Fibroblast of pulmonary artery (primary cell): Measurements from ENCODE around the gene FAM228A.

Source experiments
- DNase-seq: peaks from one replicate; pipeline ENCODE4 v3.0.0-alpha.2; 2010; ENCODE audit warnings: low read depth
- H3K4me3 ChIP-seq: replicated peaks from 2 replicates; pipeline ENCODE4 v1.5.1; 2011; ENCODE audit warnings: low read depth, mild to moderate bottlenecking, control low read depth, low read length, moderate library complexity
- CTCF ChIP-seq: IDR thresholded peaks from 2 replicates; pipeline ENCODE4 v1.5.1; 2011; ENCODE audit warnings: mild to moderate bottlenecking, control low read depth, low read length, inconsistent platforms; ENCODE audit errors: missing control alignments

The FAM228A gene

DNA sequence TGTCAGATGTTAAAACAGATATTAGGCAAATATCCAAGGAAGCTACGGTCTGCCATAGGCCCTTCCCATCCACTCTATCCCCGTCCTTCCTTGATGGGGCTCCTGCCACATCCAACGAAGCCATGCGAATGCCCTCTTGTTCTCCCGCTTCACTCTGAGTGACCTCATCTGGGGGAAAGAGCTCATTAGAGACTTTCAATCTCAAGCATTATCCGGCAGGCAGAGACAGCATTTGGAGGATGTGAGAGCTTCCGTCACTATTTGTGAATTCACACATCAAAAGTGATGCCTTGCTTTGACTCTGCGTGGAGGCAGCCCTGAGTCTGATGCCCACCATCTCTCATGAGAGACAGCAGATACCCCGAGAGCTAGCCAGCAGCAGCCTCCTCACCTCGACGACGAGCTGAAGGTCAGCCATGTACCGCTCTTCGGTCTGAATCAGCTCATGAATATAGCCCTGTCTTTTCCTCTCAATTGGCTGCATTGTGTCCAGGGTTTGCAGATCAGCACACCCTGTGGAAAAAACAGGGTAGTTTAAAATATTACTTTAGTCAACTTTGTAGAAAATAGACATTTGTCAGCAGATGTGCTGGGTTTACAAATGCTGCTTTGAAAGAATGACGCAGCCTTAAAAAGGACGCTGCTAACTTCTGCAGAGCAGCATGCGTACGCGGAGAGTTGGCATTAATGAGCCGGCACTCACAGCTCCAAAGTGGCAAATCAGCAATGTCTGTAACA, 45.9 kb downstream of the FAM228A start:
- no peak for TF ChIP-seq CTCF
- no peak for DNase-seq
- H3K4me3 ChIP-seq: no peak overlapping the region

- no peak for DNase-seq
- TF ChIP-seq CTCF: no peak
- H3K4me3 ChIP-seq: no peak overlapping the region
Observed at GRCh38 chr2:24221343-24222050, 46.6 kb downstream of the FAM228A start.

- no peak for DNase-seq
- H3K4me3 ChIP-seq: no peak overlapping the region
- no peak for TF ChIP-seq CTCF
Observed at GRCh38 chr2:24222946-24223345, 48.1 kb downstream of the FAM228A start.

DNA sequence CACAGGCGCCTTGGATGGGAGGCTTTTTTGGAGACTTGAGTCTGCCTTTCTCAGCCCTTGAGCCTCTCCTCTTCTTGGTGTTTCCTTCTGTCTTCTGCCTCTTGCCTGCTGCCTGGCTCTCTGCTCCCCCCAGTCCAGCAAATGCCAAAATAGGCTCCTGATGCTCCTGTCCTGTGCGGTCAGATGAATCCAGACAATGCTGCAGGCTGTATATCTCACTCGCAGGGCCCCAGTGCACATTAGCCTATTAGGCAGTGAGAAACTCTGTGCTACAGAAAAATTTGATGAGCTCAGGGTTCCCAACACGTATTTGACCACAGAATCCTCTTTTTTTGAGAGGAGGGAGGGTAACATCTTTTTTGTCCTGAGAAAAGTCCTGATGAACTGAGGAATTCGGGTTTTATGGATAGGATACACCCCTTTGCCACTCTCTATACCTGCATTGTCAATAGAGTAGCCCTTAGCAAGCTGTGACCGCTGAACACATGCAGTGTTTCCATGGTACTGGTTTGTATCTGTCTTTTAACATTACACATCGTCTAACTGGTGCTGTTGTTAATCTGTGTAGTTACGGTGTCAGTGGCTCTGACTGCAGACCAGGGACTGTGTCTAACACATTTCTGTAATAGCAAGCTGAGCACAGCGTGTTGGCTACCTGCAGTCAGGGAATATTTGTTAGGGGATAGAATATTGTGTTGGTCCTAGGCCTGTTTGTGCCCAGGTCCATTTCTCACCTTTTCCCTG, 50.8 kb downstream of the FAM228A start:
- TF ChIP-seq CTCF: no peak
- no peak overlapping the region for H3K4me3 ChIP-seq
- DNase-seq: no peak

DNA sequence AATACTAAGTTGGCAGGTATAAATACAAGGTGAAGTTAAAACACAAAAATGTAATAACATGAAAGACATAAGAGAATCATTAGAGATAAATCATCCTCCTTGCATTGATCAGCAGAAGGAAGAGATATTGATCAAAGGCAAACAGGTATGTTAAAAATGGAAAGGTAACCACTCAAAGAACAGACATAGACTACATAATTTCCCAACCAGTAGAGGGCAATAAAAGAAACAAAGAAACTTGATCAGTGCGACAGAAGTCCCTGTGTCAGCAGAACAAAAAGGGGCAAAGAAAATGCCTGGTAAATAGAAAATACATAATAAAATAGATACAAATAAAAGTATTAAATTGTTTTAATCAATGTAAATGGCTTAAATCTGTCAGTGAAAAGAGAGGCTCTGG, 53.6 kb downstream of the FAM228A start:
- DNase-seq: peak; percentile 39
- no peak overlapping the region for H3K4me3 ChIP-seq
- peak; percentile 48 for TF ChIP-seq CTCF

DNA sequence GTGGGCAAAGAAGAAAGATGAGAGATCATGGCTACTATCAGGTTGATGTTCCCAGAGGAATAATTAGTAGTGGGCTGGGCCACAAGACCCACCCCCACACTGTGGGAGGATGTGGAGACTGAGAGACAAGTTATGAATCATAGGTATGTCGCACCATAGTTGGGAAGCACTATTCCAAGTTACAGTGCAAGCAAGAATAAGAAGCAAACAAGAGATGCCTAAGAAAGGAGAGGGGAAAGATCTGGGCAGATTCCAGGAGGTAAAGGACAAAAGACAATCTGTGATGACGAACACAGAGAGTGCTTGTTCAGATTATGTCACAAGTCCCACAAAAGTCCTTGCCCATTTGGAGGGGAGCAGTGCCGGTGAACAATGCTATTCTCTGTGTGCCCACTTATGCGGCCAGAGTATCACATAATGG, 56.6 kb downstream of the FAM228A start:
- no peak for TF ChIP-seq CTCF
- no peak overlapping the region for H3K4me3 ChIP-seq
- peak; percentile 33 for DNase-seq
